Neural cell (in vitro differentiated cells): ENCODE measurements around the gene MAPK14.

Experiments
- EP300 ChIP-seq: fragments of 450-650 bp; conservative IDR thresholded peaks from 2 replicates; pipeline ENCODE4 v1.6.1; 2014; ENCODE audit warnings: antibody characterized with exemption, mild to moderate bottlenecking, moderate library complexity; ENCODE audit not compliant: poor library complexity, severe bottlenecking
- EZH2 ChIP-seq: fragments of 200-600, 300-800 bp; shearing (Covaris generic), sonication (generic); IDR thresholded peaks from 2 replicates; pipeline ENCODE4 v1.6.1; 2014; ENCODE audit warnings: antibody characterized with exemption, low read length, borderline replicate concordance, mild to moderate bottlenecking; ENCODE audit not compliant: insufficient read depth, poor library complexity, severe bottlenecking
- MXI1 ChIP-seq: fragments of 450-650 bp; conservative IDR thresholded peaks from 2 replicates; pipeline ENCODE4 v1.6.1; 2014; ENCODE audit warnings: antibody characterized with exemption, mild to moderate bottlenecking; ENCODE audit not compliant: poor library complexity, severe bottlenecking
- POLR2AphosphoS5 ChIP-seq: IDR thresholded peaks from 2 replicates; pipeline ENCODE4 v1.6.1; 2012
- RAD21 ChIP-seq: fragments of 450-650 bp; conservative IDR thresholded peaks from 2 replicates; pipeline ENCODE4 v1.6.1; 2014; ENCODE audit warnings: antibody characterized with exemption, mild to moderate bottlenecking, moderate library complexity
- REST ChIP-seq: IDR thresholded peaks from 2 replicates; pipeline ENCODE4 v1.6.1; 2012; ENCODE audit warnings: borderline replicate concordance
- SMC3 ChIP-seq: fragments of 450-650 bp; conservative IDR thresholded peaks from 2 replicates; pipeline ENCODE4 v1.6.1; 2014; ENCODE audit warnings: antibody characterized with exemption, mild to moderate bottlenecking, moderate library complexity; ENCODE audit not compliant: poor library complexity
- TAF1 ChIP-seq: IDR thresholded peaks from 2 replicates; pipeline ENCODE4 v1.6.1; 2012; ENCODE audit warnings: low read depth
- TF ChIP-seq, protein P1 (sequence below): fragments of 450-650 bp; IDR thresholded peaks from 2 replicates; pipeline ENCODE4 v1.5.1; 2014; ENCODE audit warnings: antibody characterized with exemption, mild to moderate bottlenecking, moderate library complexity; ENCODE audit not compliant: poor library complexity, severe bottlenecking

GRCh38 chr6:36110863-36111262 is 83.3 kb downstream of the MAPK14 start:
- TF ChIP-seq POLR2AphosphoS5, result no peak
- no peak for TF ChIP-seq EZH2
- TF ChIP-seq SMC3, result no peak
- TF ChIP-seq, protein P1, sequence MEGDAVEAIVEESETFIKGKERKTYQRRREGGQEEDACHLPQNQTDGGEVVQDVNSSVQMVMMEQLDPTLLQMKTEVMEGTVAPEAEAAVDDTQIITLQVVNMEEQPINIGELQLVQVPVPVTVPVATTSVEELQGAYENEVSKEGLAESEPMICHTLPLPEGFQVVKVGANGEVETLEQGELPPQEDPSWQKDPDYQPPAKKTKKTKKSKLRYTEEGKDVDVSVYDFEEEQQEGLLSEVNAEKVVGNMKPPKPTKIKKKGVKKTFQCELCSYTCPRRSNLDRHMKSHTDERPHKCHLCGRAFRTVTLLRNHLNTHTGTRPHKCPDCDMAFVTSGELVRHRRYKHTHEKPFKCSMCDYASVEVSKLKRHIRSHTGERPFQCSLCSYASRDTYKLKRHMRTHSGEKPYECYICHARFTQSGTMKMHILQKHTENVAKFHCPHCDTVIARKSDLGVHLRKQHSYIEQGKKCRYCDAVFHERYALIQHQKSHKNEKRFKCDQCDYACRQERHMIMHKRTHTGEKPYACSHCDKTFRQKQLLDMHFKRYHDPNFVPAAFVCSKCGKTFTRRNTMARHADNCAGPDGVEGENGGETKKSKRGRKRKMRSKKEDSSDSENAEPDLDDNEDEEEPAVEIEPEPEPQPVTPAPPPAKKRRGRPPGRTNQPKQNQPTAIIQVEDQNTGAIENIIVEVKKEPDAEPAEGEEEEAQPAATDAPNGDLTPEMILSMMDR, result no peak
- TF ChIP-seq REST, result no peak
- no peak for TF ChIP-seq RAD21
- no peak for TF ChIP-seq EP300
- no peak for TF ChIP-seq TAF1
- no peak for TF ChIP-seq MXI1
